Uterus (tissue), 4 donors: ENCODE measurements around the gene INSYN2B. TPM values are rescaled to one million over a fixed set of nuclear protein-coding genes. Genes with fewer than 3 reads are reported as not detected.

Source experiments
- DNase-seq, 2 donors: peaks; one replicate each; pipeline ENCODE4 v3.0.0-alpha.2; 2019 to 2020
- H3K27ac ChIP-seq, 2 donors: fragments of 200-600 bp; sonication (generic); 1 replicate in 1 of 2; 2 replicates in 1 of 2; pipeline ENCODE4 v1.5.1; 2016 to 2018
- H3K27me3 ChIP-seq, 2 donors: fragments of 200-600 bp; sonication (generic); one replicate each; pipeline ENCODE4 v1.5.1; 2018 to 2019; ENCODE audit warnings: control low read depth in 1 of 2
- H3K36me3 ChIP-seq, 2 donors: fragments of 200-600 bp; sonication (generic); one replicate each; pipeline ENCODE4 v1.5.1; 2019; ENCODE audit warnings: control low read depth in 1 of 2
- H3K4me1 ChIP-seq, 2 donors: fragments of 200-600 bp; sonication (generic); one replicate each; pipeline ENCODE4 v1.5.1; 2018 to 2019; ENCODE audit warnings: control low read depth in 1 of 2
- H3K4me3 ChIP-seq, 2 donors: fragments of 200-600 bp; sonication (generic); 1 replicate in 1 of 2; 2 replicates in 1 of 2; pipeline ENCODE4 v1.5.1; 2018 to 2019; ENCODE audit warnings: mild to moderate bottlenecking in 1 of 2
- H3K9me3 ChIP-seq, 2 donors: fragments of 200-600 bp; sonication (generic); one replicate each; pipeline ENCODE4 v1.5.1; 2019; ENCODE audit warnings: control low read depth in 1 of 2
- POLR2A ChIP-seq, 2 donors: fragments of 450-650 bp; IDR thresholded peaks; one replicate each; pipeline ENCODE4 v1.6.1; 2016; ENCODE audit warnings: antibody characterized with exemption in 2 of 2, mild to moderate bottlenecking in 1 of 2, moderate library complexity in 1 of 2
- intact Hi-C: fragments of 100-400 bp; cut with DNase I; formaldehyde crosslinking; loops from one replicate; pipeline ENCODE4 v1.15.1; 2023; ENCODE audit warnings: low total_unique reads
- total RNA-seq, 4 donors: library from RNA; depleted of rRNA in 3 of 4; stranded (reverse); fragments of >200 nt in 3 of 4; gene quantifications; one replicate each; pipeline versions ENCODE4 v1.1.0 to v1.2.4, GENCODE V29; 2014 to 2023
- TF ChIP-seq, protein P1 (sequence below), 4 experiments: fragments of 200-600 bp in 2 of 4; fragments of 450-650 bp in 2 of 4; sonication (generic) in 2 of 4; IDR thresholded peaks; one replicate each; pipeline ENCODE4 v1.5.1; 2016 to 2019; ENCODE audit warnings: antibody characterized with exemption in 4 of 4, mild to moderate bottlenecking in 2 of 4, moderate library complexity in 1 of 4
- donor health status: DM: yes; HTN: yes; CAD: no.

The INSYN2B gene
- total RNA-seq, 4 donors from 2014 or later = 0.34 to 2.4 TPM; not detected in 2

- TF ChIP-seq POLR2A (IDR thresholded peaks at IDR 0.05) = no peak
- TF ChIP-seq, protein P1, sequence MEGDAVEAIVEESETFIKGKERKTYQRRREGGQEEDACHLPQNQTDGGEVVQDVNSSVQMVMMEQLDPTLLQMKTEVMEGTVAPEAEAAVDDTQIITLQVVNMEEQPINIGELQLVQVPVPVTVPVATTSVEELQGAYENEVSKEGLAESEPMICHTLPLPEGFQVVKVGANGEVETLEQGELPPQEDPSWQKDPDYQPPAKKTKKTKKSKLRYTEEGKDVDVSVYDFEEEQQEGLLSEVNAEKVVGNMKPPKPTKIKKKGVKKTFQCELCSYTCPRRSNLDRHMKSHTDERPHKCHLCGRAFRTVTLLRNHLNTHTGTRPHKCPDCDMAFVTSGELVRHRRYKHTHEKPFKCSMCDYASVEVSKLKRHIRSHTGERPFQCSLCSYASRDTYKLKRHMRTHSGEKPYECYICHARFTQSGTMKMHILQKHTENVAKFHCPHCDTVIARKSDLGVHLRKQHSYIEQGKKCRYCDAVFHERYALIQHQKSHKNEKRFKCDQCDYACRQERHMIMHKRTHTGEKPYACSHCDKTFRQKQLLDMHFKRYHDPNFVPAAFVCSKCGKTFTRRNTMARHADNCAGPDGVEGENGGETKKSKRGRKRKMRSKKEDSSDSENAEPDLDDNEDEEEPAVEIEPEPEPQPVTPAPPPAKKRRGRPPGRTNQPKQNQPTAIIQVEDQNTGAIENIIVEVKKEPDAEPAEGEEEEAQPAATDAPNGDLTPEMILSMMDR (IDR thresholded peaks at IDR 0.05) = no peak
- Histone ChIP-seq H3K27me3 (no peaks in the 10 kb centered on the region), H3K9me3 (no peaks in the 10 kb centered on the region), H3K4me3 (no peak overlapping the region), H3K27ac (no peak overlapping the region), H3K36me3 (no peaks in the 10 kb centered on the region), H3K4me1 (no peaks in the 10 kb centered on the region)
- intact Hi-C loops = no loop called here
- no peak for DNase-seq
Observed at GRCh38 chr5:169991115-169991869, 11.0 kb upstream of the INSYN2B start.

- DNase-seq = no peak
Observed at GRCh38 chr5:169989365-169989764, 9.1 kb upstream of the INSYN2B start.

DNA sequence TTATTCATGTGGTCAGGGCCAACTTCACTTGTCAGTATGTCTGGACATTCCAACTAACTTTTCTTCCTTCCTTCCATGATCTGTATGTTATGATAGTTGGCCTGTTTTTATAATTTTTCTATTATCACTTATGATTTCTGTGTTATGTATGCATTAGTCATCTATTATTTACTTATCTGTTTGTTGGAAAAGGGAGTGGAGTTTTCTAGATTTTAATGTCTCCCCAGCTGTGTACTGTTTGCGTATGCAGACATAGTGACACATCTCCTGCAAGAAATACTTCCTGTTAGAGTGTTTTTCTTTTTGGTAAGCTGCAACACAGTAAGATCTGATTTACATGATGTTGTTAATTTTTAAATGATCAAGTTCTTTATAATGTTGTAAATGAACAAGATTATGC, 8.7 kb upstream of the INSYN2B start:
- Histone ChIP-seq H3K27me3 (no peaks in the 10 kb centered on the region), H3K4me1 (no peaks in the 10 kb centered on the region), H3K9me3 (no peaks in the 10 kb centered on the region), H3K27ac (no peak overlapping the region), H3K36me3 (no peaks in the 10 kb centered on the region), H3K4me3 (no peak overlapping the region)
- no peak for DNase-seq
- no peak for TF ChIP-seq POLR2A (IDR thresholded peaks at IDR 0.05)
- TF ChIP-seq, protein P1 (IDR thresholded peaks at IDR 0.05) = no peak
- intact Hi-C loops = no loop called here

More at GRCh38 chr5:169989365-169989764, 9.1 kb upstream of the INSYN2B start:
- intact Hi-C loops = no loop called here
- no peak for TF ChIP-seq POLR2A (IDR thresholded peaks at IDR 0.05)
- Histone ChIP-seq H3K9me3 (no peaks in the 10 kb centered on the region), H3K36me3 (no peaks in the 10 kb centered on the region), H3K27ac (no peak overlapping the region), H3K4me1 (no peaks in the 10 kb centered on the region), H3K4me3 (no peak overlapping the region), H3K27me3 (no peaks in the 10 kb centered on the region)

DNA sequence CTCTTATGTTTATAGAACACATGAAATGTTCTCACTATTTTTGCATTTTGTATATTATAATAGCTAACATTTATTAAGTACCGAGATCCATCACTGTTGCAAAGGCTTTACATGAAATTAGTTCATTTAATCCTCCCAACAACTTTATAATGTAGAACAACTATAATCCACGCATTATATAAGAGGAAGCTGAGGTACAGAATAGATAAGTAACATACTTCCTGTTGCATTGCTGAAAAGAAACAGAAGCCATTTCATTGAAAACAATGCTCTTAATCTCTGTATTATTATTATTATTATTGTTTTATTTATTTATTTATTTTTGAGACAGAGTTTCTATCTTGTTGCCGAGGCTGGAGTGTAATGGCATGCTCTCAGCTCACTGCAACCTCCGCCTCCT, 7.9 kb upstream of the INSYN2B start:
- H3K4me1 ChIP-seq = no peaks in the 10 kb centered on the region
- no peaks in the 10 kb centered on the region for H3K9me3 ChIP-seq
- intact Hi-C loops = no loop called here
- no peak overlapping the region for H3K27ac ChIP-seq
- DNase-seq = no peak
- no peaks in the 10 kb centered on the region for H3K36me3 ChIP-seq
- no peak overlapping the region for H3K4me3 ChIP-seq
- no peaks in the 10 kb centered on the region for H3K27me3 ChIP-seq
- TF ChIP-seq POLR2A (IDR thresholded peaks at IDR 0.05) = no peak
- TF ChIP-seq, protein P1 (IDR thresholded peaks at IDR 0.05) = no peak

DNA sequence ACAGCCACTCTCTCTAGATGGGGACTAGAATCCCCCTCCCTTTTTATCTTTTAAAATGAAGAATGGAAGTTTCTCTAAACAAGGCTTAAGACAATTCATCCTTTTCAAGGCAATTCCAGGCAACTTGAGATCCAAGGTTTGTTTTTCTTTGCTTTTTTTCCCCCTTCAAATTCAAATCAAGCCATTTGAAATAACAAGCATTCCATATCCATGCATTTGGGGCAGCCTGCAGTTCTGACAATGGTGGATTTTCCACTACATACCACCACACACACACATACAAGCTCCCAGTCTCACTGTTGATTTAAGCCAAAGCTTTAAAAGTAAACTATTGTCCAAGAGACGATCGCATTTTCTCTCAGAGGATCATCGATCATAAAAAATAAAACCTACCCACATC, 424 bp downstream of the INSYN2B start:
- intact Hi-C loops = no loop called here
- DNase-seq = no peak
- Histone ChIP-seq H3K27me3 (no peaks in the 10 kb centered on the region), H3K9me3 (no peaks in the 10 kb centered on the region), H3K4me1 (no peaks in the 10 kb centered on the region), H3K27ac (no peak overlapping the region), H3K4me3 (no peak overlapping the region), H3K36me3 (no peaks in the 10 kb centered on the region)
- TF ChIP-seq POLR2A (IDR thresholded peaks at IDR 0.05) = no peak
- TF ChIP-seq, protein P1 (IDR thresholded peaks at IDR 0.05) = no peak
